IPS-15b (cell line): ENCODE results near the gene MAPKAP1.

Experiments used
- H3K27me3 ChIP-seq: one replicate; pipeline ENCODE4 v1.6.1; 2013; ENCODE audit warnings: low read length; ENCODE audit not compliant: control insufficient read depth, insufficient read depth
- H3K36me3 ChIP-seq: one replicate; pipeline ENCODE4 v1.6.1; 2013; ENCODE audit warnings: low read length; ENCODE audit not compliant: control insufficient read depth, insufficient read depth
- H3K4me1 ChIP-seq: one replicate; pipeline ENCODE4 v1.6.1; 2013; ENCODE audit warnings: mild to moderate bottlenecking, low read length; ENCODE audit not compliant: control insufficient read depth, insufficient read depth
- H3K4me3 ChIP-seq: one replicate; pipeline ENCODE4 v1.5.1; 2013; ENCODE audit warnings: low read depth, low read length
- H3K9ac ChIP-seq: one replicate; pipeline ENCODE4 v1.6.1; 2013; ENCODE audit warnings: low read depth, mild to moderate bottlenecking, low read length
- H3K9me3 ChIP-seq: one replicate; pipeline ENCODE4 v1.6.1; 2013; ENCODE audit warnings: mild to moderate bottlenecking, low read length; ENCODE audit not compliant: control insufficient read depth, insufficient read depth

MAPKAP1 gene

DNA sequence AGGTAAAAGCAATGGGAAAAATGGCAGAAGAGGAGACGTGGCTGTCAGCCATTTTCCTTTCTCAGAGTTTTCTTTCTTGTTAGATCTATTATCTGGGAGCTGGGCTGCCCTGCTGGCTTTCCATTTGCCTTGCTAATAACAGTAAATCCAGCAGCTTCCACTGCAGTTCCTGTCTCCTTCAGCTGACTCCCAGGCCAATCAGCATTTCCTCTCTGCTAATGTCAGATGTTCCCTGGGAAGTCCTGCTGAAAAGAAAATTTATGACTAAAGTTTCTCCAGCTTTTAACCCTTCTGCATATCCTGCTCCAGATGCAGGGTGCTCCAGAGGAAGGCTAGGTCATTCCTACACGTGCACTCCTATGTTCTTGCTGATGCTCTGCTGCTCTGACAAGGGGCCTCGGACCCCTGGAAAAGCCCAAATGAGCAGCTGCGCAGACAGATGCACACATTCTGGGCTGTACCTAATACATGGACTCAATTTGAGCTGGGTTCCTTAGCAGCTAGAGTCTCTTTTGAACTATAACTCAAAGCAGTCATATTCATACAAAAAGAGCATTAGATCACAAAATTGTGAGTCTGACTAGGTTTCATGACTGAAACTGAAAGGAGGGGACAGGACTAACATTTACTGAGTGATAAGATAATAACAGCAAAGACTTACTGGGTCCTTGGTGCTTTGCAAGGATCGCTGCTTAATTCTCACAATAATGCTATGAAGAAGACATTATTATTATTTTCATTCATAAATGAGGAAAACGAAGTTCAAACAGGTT lies 182.2 kb downstream of the MAPKAP1 start:
- Histone ChIP-seq H3K4me3 (no peak overlapping the region), H3K27me3 (no peaks in the 10 kb centered on the region), H3K4me1 (peaks cover 14% of the 10 kb centered on the region), H3K9me3 (no peaks in the 10 kb centered on the region), H3K36me3 (no peaks in the 10 kb centered on the region), H3K9ac (no peak overlapping the region)

DNA sequence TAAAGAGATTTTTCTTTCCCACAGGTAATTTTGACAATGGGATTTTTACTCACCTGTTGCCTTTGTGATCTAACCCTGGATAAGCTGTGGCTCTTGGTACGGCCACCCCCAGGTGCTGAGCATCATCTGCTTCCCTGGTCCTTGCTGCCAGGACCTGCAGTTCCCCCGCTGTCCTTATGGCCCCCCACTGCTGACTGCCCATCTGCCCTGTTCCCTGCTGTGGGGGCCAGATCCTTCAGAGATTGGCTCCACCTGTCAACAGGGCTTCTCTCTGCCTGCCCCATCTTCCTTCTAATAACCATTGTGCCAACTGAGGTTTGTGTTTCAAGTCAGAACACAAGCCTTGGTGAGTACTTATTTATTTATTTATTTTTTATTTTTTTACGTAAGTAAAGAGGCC lies 183.3 kb downstream of the MAPKAP1 start:
- Histone ChIP-seq H3K4me3 (no peak overlapping the region), H3K36me3 (no peaks in the 10 kb centered on the region), H3K9ac (no peak overlapping the region), H3K9me3 (no peaks in the 10 kb centered on the region), H3K27me3 (no peaks in the 10 kb centered on the region), H3K4me1 (peaks cover 14% of the 10 kb centered on the region)

- H3K36me3 ChIP-seq = no peaks in the 10 kb centered on the region
- H3K4me3 ChIP-seq = no peak overlapping the region
- no peaks in the 10 kb centered on the region for H3K27me3 ChIP-seq
- H3K4me1 ChIP-seq = peaks cover 18% of the 10 kb centered on the region
- no peak overlapping the region for H3K9ac ChIP-seq
- H3K9me3 ChIP-seq = no peaks in the 10 kb centered on the region
Measured at GRCh38 chr9:125522328-125522725, 184.7 kb downstream of the MAPKAP1 start.

GRCh38 chr9:125521462-125522327 lies 185.3 kb downstream of the MAPKAP1 start:
- no peak overlapping the region for H3K4me3 ChIP-seq
- no peak overlapping the region for H3K9ac ChIP-seq
- no peaks in the 10 kb centered on the region for H3K27me3 ChIP-seq
- H3K4me1 ChIP-seq = peaks cover 18% of the 10 kb centered on the region
- no peaks in the 10 kb centered on the region for H3K9me3 ChIP-seq
- H3K36me3 ChIP-seq = no peaks in the 10 kb centered on the region

GRCh38 chr9:125519734-125520133 lies 187.3 kb downstream of the MAPKAP1 start:
- no peaks in the 10 kb centered on the region for H3K9me3 ChIP-seq
- no peak overlapping the region for H3K4me3 ChIP-seq
- no peak overlapping the region for H3K9ac ChIP-seq
- H3K4me1 ChIP-seq = peaks cover 26% of the 10 kb centered on the region
- no peaks in the 10 kb centered on the region for H3K36me3 ChIP-seq
- H3K27me3 ChIP-seq = no peaks in the 10 kb centered on the region

GRCh38 chr9:125517577-125517976 lies 189.4 kb downstream of the MAPKAP1 start:
- Histone ChIP-seq H3K4me1 (peaks cover 16% of the 10 kb centered on the region), H3K4me3 (no peak overlapping the region), H3K9me3 (no peaks in the 10 kb centered on the region), H3K36me3 (no peaks in the 10 kb centered on the region), H3K27me3 (no peaks in the 10 kb centered on the region), H3K9ac (no peak overlapping the region)

DNA sequence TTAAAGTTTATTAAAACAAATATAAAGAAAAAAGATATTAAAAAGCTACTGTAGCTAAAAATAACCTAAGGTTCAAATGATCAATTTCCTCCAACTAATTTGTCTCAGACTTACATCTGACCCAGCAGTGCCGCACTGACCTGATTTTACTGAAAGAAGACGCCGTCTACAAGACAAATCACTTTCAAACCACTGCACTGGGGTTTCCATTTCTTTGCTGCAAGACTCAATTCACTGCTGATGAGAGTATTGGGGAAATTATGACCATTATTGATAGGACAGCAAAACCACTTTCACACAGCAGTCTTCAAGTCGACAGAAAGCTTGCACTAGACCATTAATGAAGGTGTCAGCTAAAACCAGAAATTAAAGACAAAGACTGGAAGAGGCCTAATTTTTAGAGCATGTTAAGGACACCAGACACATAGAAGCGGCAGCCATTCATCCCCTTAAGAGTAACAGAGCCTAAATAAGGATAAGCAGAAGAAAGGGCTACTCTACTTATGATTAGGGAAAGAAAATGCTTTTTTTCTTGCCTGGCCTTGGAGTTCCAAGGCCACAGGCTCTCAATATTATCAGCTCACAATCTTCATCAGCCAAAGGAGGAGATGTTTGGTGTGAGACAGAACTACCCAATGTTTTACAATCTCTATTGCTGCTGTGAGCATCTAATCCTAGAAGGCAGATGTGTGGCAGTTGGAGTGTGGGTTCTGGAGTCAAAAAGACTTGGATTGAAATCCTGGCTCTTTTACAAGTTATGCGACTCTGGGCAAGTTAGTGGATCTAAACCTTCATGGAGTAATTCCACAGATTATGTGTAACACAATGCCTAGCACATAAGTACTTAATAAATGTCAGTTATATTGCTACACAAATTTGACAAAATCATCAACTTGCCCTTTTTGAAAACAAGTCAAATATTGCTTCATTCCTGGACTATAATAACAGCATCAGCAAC lies 190.7 kb downstream of the MAPKAP1 start:
- H3K4me3 ChIP-seq = no peak overlapping the region
- H3K9ac ChIP-seq = no peak overlapping the region
- H3K9me3 ChIP-seq = no peaks in the 10 kb centered on the region
- peaks cover 16% of the 10 kb centered on the region for H3K4me1 ChIP-seq
- H3K27me3 ChIP-seq = no peaks in the 10 kb centered on the region
- no peaks in the 10 kb centered on the region for H3K36me3 ChIP-seq

DNA sequence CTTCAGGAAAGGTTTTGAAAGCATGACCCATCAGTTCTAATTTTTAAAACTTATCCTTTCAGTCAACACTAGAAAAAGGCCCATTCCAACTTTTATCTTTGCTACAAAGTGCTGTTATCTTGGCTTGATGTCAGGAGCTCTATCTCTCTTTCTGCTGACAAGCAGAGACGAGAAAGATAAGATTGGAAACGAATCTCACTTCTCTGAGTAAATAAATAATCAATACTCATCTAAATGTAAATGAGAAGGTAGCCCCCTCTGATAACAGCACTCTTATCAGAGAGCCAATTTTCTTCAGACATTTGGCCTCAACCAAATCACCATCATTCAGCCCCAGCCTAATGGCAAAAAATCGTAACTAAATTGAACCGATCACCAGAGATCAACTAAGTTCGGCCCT lies 191.7 kb downstream of the MAPKAP1 start:
- Histone ChIP-seq H3K9me3 (no peaks in the 10 kb centered on the region), H3K4me1 (peaks cover 16% of the 10 kb centered on the region), H3K4me3 (no peak overlapping the region), H3K36me3 (no peaks in the 10 kb centered on the region), H3K9ac (no peak overlapping the region), H3K27me3 (no peaks in the 10 kb centered on the region)

DNA sequence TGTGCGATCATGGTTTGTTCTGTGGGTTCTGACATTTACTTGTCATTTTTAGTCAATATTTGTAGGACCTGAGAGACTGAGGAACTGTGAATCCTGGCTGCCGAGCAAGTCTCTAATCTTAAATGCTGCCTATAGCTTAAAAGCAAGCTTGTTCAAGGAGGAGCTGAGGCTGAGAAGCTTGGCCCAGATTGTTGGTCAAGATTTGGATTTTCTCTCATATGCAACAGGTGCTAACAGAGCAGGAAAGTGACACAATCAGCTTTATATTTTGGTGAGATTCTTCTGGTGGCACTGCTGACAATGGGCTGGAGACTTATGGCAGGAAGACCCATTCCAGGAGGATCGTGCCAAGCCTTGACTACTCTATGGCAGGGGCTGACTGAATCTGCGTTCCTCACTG lies 192.5 kb downstream of the MAPKAP1 start:
- H3K36me3 ChIP-seq = no peaks in the 10 kb centered on the region
- H3K4me1 ChIP-seq = peaks cover 16% of the 10 kb centered on the region
- no peaks in the 10 kb centered on the region for H3K9me3 ChIP-seq
- no peak overlapping the region for H3K4me3 ChIP-seq
- H3K9ac ChIP-seq = no peak overlapping the region
- no peaks in the 10 kb centered on the region for H3K27me3 ChIP-seq

GRCh38 chr9:125513668-125514413 lies 193.2 kb downstream of the MAPKAP1 start:
- H3K36me3 ChIP-seq = no peaks in the 10 kb centered on the region
- no peaks in the 10 kb centered on the region for H3K9me3 ChIP-seq
- no peak overlapping the region for H3K4me3 ChIP-seq
- H3K27me3 ChIP-seq = no peaks in the 10 kb centered on the region
- H3K4me1 ChIP-seq = peaks cover 16% of the 10 kb centered on the region
- H3K9ac ChIP-seq = no peak overlapping the region

DNA sequence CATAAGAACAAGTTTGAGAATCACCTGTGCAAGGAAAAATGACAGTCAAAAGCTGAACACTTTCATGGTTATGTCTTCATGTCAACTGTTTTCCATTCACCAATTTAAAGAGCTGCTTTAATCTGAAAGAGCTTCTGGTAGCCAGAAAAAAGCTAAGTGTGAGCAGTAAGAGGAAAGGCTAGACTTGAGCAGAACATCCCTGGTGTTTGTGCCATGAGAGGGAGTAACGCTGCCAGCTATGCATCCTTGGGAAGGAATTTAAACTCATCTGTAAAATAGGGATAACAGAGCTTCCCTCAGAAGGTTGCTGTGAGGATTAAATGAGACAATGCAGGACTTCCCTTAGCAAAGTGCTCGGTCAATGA lies 193.7 kb downstream of the MAPKAP1 start:
- Histone ChIP-seq H3K9ac (no peak overlapping the region), H3K4me1 (peaks cover 16% of the 10 kb centered on the region), H3K36me3 (no peaks in the 10 kb centered on the region), H3K4me3 (no peak overlapping the region), H3K27me3 (no peaks in the 10 kb centered on the region), H3K9me3 (no peaks in the 10 kb centered on the region)
